Mesenchymal stem cell (in vitro differentiated cells and primary cell): ENCODE results near the gene SHC3.

ENCODE experiments used
- DNase-seq: peaks from one replicate; pipeline ENCODE4 v3.0.0-alpha.2; 2013
- H2AFZ ChIP-seq: one replicate; pipeline ENCODE4 v1.6.1; 2013; ENCODE audit warnings: low read depth, mild to moderate bottlenecking, control low read depth, inconsistent platforms, low read length, moderate library complexity
- H2AK5ac ChIP-seq: 2 replicates; pipeline ENCODE4 v1.6.1; 2013; ENCODE audit warnings: low read length, moderate library complexity, mild to moderate bottlenecking, inconsistent platforms; ENCODE audit not compliant: severe bottlenecking
- H2BK120ac ChIP-seq: one replicate; pipeline ENCODE4 v1.6.1; 2013; ENCODE audit warnings: low read depth, mild to moderate bottlenecking, inconsistent platforms, low read length, moderate library complexity
- H2BK12ac ChIP-seq, 2 experiments: one replicate each; pipeline ENCODE4 v1.6.1; 2013; ENCODE audit warnings: inconsistent platforms in 2 of 2, low read length in 2 of 2, mild to moderate bottlenecking in 2 of 2, moderate library complexity in 2 of 2, control low read depth in 1 of 2
- H2BK15ac ChIP-seq: one replicate; pipeline ENCODE4 v1.6.1; 2013; ENCODE audit warnings: mild to moderate bottlenecking, low read depth, inconsistent platforms; ENCODE audit not compliant: poor library complexity, severe bottlenecking
- H2BK5ac ChIP-seq: 2 replicates; pipeline ENCODE4 v1.6.1; 2013; ENCODE audit warnings: low read depth, mild to moderate bottlenecking, low read length, control low read depth, inconsistent platforms; ENCODE audit not compliant: poor library complexity, severe bottlenecking
- H3K14ac ChIP-seq, 2 experiments: one replicate each; pipeline ENCODE4 v1.6.1; 2013; ENCODE audit warnings: inconsistent platforms in 2 of 2, low read length in 2 of 2, control low read depth in 1 of 2, mild to moderate bottlenecking in 1 of 2, moderate library complexity in 1 of 2
- H3K18ac ChIP-seq, 2 experiments: one replicate each; pipeline ENCODE4 v1.6.1; 2013; ENCODE audit warnings: inconsistent platforms in 2 of 2, low read length in 2 of 2, control low read depth in 1 of 2, low read depth in 1 of 2, mild to moderate bottlenecking in 1 of 2
- H3K23ac ChIP-seq, 2 experiments: one replicate each; pipeline ENCODE4 v1.6.1; 2013; ENCODE audit warnings: inconsistent platforms in 2 of 2, low read length in 2 of 2, mild to moderate bottlenecking in 2 of 2, moderate library complexity in 2 of 2, control low read depth in 1 of 2
- H3K27ac ChIP-seq: 2 replicates; pipeline ENCODE4 v1.5.1; 2013; ENCODE audit warnings: mild to moderate bottlenecking, moderate library complexity, low read length, control low read depth, inconsistent platforms; ENCODE audit not compliant: poor library complexity, severe bottlenecking
- H3K27me3 ChIP-seq, 2 experiments: 2 replicates each; pipeline versions ENCODE4 v1.6.1 to v1.7.0; 2013; ENCODE audit warnings: low read length in 2 of 2, mild to moderate bottlenecking in 2 of 2, moderate library complexity in 2 of 2, control low read depth in 1 of 2, inconsistent platforms in 1 of 2; ENCODE audit not compliant: control insufficient read depth in 1 of 2, insufficient read depth in 1 of 2
- H3K36me3 ChIP-seq, 2 experiments: 2 replicates each; pipeline versions ENCODE4 v1.6.1 to v1.7.0; 2013; ENCODE audit warnings: low read length in 2 of 2, control low read depth in 1 of 2, inconsistent platforms in 1 of 2, low read depth in 1 of 2, mild to moderate bottlenecking in 1 of 2; ENCODE audit not compliant: insufficient read depth in 2 of 2, control insufficient read depth in 1 of 2
- H3K4ac ChIP-seq, 2 experiments: one replicate each; pipeline ENCODE4 v1.6.1; 2013; ENCODE audit warnings: inconsistent platforms in 2 of 2, low read length in 2 of 2, mild to moderate bottlenecking in 2 of 2, moderate library complexity in 2 of 2, control low read depth in 1 of 2, low read depth in 1 of 2
- H3K4me1 ChIP-seq: 2 replicates; pipeline ENCODE4 v1.6.1; 2013; ENCODE audit warnings: low read depth, low read length, control low read depth; ENCODE audit not compliant: control insufficient read depth, insufficient read depth
- H3K4me2 ChIP-seq: 2 replicates; pipeline ENCODE4 v1.6.1; 2013; ENCODE audit warnings: low read length, mild to moderate bottlenecking, inconsistent platforms; ENCODE audit not compliant: poor library complexity, severe bottlenecking
- H3K4me3 ChIP-seq, 2 experiments: 2 replicates each; pipeline versions ENCODE4 v1.5.1 to v1.7.0; 2013; ENCODE audit warnings: low read length in 2 of 2, mild to moderate bottlenecking in 2 of 2, control low read depth in 1 of 2, low read depth in 1 of 2; ENCODE audit not compliant: insufficient read depth in 1 of 2
- H3K79me1 ChIP-seq: replicated peaks from 2 replicates; pipeline ENCODE4 v1.6.1; 2013; ENCODE audit warnings: mild to moderate bottlenecking, control low read depth, low read length, inconsistent platforms; ENCODE audit not compliant: poor library complexity, severe bottlenecking
- H3K9ac ChIP-seq: 2 replicates; pipeline ENCODE4 v1.7.0; 2013; ENCODE audit warnings: mild to moderate bottlenecking, low read length, moderate library complexity
- H3K9me3 ChIP-seq: 2 replicates; pipeline ENCODE4 v1.7.0; 2013; ENCODE audit warnings: mild to moderate bottlenecking, low read length; ENCODE audit not compliant: control insufficient read depth
- H4K8ac ChIP-seq: one replicate; pipeline ENCODE4 v1.6.1; 2013; ENCODE audit warnings: inconsistent platforms, mild to moderate bottlenecking, low read length, moderate library complexity
- H4K91ac ChIP-seq: one replicate; pipeline ENCODE4 v1.6.1; 2013; ENCODE audit warnings: mild to moderate bottlenecking, low read length, inconsistent platforms
- WGBS: methylation state at CpG from one replicate; pipeline ENCODE4 v1.1.7; 2013; ENCODE audit warnings: mixed read lengths; 5-methylcytosine and 5-hydroxymethylcytosine counted together

SHC3 gene

DNA sequence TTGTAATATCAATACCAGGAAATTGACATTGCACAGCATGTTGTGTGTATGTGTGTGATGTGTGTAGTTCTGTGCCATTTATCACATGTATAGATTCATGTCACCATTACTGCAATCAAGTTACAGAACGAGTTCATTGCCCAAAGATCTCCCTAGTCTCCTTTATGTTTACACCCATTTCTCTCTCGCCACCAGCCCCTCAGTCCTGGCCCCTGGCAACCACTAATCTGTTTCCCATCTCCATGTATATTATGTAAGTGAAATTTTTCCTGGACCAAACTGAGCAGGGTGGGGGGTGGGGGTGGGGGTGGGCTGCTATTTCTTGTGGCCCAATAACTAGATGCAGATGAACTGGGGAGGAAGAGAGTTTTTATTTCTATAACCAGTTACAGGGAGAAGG, 198.8 kb downstream of the SHC3 start:
- Histone ChIP-seq H2BK5ac (no peak overlapping the region), H4K91ac (no peak overlapping the region), H3K4me3 (no peak overlapping the region), H3K79me1 (no peaks in the 10 kb centered on the region), H3K23ac (no peak overlapping the region), H2AFZ (no peak overlapping the region), H3K4me1 (no peaks in the 10 kb centered on the region), H2AK5ac (no peak overlapping the region), H3K14ac (no peak overlapping the region), H3K9me3 (peaks cover 4% of the 10 kb centered on the region), H3K36me3 (no peaks in the 10 kb centered on the region), H2BK120ac (no peak overlapping the region), H3K27me3 (peaks cover 7 to 13% of the 10 kb centered on the region in 2 experiments), H3K18ac (no peak overlapping the region), H2BK15ac (no peak overlapping the region), H3K4me2 (no peak overlapping the region), H4K8ac (no peak overlapping the region), H3K4ac (no peak overlapping the region), H3K9ac (no peak overlapping the region), H3K27ac (no peak overlapping the region), H2BK12ac (no peak overlapping the region)
- DNase-seq = no peak
- WGBS = 63% methylated on average over 1 of the region's 2 CpGs

DNA sequence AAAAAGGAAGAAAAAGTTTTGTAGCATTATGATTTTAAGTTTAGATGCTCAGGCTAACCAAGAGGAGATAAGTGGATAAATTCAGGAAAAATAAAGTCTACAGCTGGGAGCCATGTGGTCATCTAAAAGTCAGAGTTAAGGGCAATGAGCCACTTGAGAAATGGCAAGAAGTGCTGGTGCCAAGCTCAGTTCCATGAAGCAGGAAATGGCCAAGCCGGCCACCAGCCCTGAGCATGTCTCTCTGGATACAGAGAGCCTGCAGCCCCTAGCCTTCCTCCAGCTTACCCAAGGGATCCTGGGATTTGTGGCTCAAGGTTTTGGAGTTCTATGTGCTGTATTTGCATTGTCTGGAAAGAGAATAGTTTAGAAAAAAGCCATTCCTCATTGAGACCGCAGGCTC, 199.6 kb downstream of the SHC3 start:
- no peak for DNase-seq
- WGBS = 100% methylated on average over 2 of the region's 2 CpGs

DNA sequence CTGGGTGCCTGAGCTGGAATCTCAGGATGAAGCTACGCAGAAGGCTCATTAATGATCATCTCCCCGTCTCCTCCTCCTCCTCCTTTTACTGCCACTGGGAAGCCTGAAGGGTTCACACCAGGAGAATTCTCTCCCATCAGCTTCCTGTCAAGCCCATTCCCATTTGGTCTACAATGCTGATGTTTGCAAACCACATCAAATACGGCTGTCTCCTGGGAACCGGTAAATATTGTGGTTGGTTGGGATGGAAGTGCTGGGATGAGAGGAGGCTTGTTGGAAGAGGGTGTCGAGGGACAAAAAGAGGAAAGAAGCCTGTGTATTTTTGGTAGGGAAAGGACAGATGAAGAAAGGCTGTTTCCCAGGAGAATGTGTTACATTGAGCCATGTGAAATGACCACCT, 200.6 kb downstream of the SHC3 start:
- Histone ChIP-seq H3K14ac (no peak overlapping the region), H2AK5ac (no peak overlapping the region), H3K4ac (no peak overlapping the region), H3K27ac (no peak overlapping the region), H2BK120ac (no peak overlapping the region), H3K18ac (no peak overlapping the region), H4K8ac (no peak overlapping the region), H2BK12ac (no peak overlapping the region), H4K91ac (no peak overlapping the region), H3K23ac (no peak overlapping the region), H3K4me1 (no peaks in the 10 kb centered on the region), H3K9me3 (peaks cover 8% of the 10 kb centered on the region), H3K4me3 (no peak overlapping the region), H3K79me1 (no peaks in the 10 kb centered on the region), H2BK15ac (no peak overlapping the region), H3K36me3 (no peaks in the 10 kb centered on the region), H3K9ac (no peak overlapping the region), H2AFZ (no peak overlapping the region), H2BK5ac (no peak overlapping the region), H3K4me2 (no peak overlapping the region), H3K27me3 (peaks cover 7 to 13% of the 10 kb centered on the region in 2 experiments)
- DNase-seq = peak; percentile 57
- 84% methylated on average over 5 of the region's 5 CpGs for WGBS

More for the DNA sequence above, 199.6 kb downstream of the SHC3 start:
- H3K4me3 ChIP-seq = no peak overlapping the region
- H3K4ac ChIP-seq = no peak overlapping the region
- H2AFZ ChIP-seq = no peak overlapping the region
- H2AK5ac ChIP-seq = no peak overlapping the region
- H3K9ac ChIP-seq = no peak overlapping the region
- H4K8ac ChIP-seq = no peak overlapping the region
- H2BK5ac ChIP-seq = no peak overlapping the region
- peaks cover 7 to 13% of the 10 kb centered on the region in 2 experiments for H3K27me3 ChIP-seq
- no peak overlapping the region for H3K4me2 ChIP-seq
- no peak overlapping the region for H2BK120ac ChIP-seq
- H3K36me3 ChIP-seq = no peaks in the 10 kb centered on the region
- H3K9me3 ChIP-seq = peaks cover 4% of the 10 kb centered on the region
- H2BK15ac ChIP-seq = no peak overlapping the region
- no peak overlapping the region for H3K23ac ChIP-seq
- no peaks in the 10 kb centered on the region for H3K79me1 ChIP-seq
- H2BK12ac ChIP-seq = no peak overlapping the region
- H3K18ac ChIP-seq = no peak overlapping the region
- H3K4me1 ChIP-seq = no peaks in the 10 kb centered on the region
- H3K14ac ChIP-seq = no peak overlapping the region
- H3K27ac ChIP-seq = no peak overlapping the region
- H4K91ac ChIP-seq = no peak overlapping the region

DNA sequence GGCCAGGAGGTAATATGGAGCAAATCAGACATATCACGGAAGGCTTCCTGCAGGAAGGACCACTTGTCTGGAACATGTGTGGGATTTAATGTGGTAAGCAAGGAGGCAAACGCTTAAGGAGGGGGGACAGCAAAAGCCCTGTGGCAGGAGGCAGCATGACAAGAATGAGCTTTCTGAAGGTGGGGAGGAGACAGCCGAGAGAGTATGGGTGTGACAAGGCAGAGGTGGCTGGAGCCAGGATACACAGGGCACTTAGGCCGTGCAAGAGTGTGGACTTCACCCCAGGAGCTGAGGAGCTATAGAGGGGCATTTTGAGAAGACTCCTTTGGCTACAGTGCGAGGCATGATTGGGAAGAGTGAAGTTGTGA, 201.7 kb downstream of the SHC3 start:
- H2BK120ac ChIP-seq = no peak overlapping the region
- H2BK15ac ChIP-seq = no peak overlapping the region
- no peak overlapping the region for H3K4me3 ChIP-seq
- H3K9ac ChIP-seq = no peak overlapping the region
- H3K27me3 ChIP-seq = peaks cover 7 to 13% of the 10 kb centered on the region in 2 experiments
- no peaks in the 10 kb centered on the region for H3K4me1 ChIP-seq
- no peak for DNase-seq
- H3K9me3 ChIP-seq = peaks cover 3% of the 10 kb centered on the region
- no peak overlapping the region for H4K91ac ChIP-seq
- no peak overlapping the region for H2AK5ac ChIP-seq
- no peak overlapping the region for H3K27ac ChIP-seq
- H2AFZ ChIP-seq = no peak overlapping the region
- no peak overlapping the region for H3K14ac ChIP-seq
- no peaks in the 10 kb centered on the region for H3K36me3 ChIP-seq
- no peak overlapping the region for H4K8ac ChIP-seq
- H3K4ac ChIP-seq = no peak overlapping the region
- WGBS = 88% methylated on average over 5 of the region's 5 CpGs
- H3K79me1 ChIP-seq = no peaks in the 10 kb centered on the region
- no peak overlapping the region for H3K23ac ChIP-seq
- H2BK12ac ChIP-seq = no peak overlapping the region
- H3K18ac ChIP-seq = no peak overlapping the region
- no peak overlapping the region for H2BK5ac ChIP-seq
- H3K4me2 ChIP-seq = no peak overlapping the region
